Psoas muscle (tissue), 8 donors: ENCODE measurements around the gene CASQ1. TPM values are rescaled to one million over a fixed set of nuclear protein-coding genes. Genes with fewer than 3 reads are reported as not detected.
A peak's percentile ranks its signal among the peaks of the same experiment; 100 is the strongest.

Source experiments
- ATAC-seq, 4 donors: fragments of 200-7000 bp; cut with Tn5 transposase; one replicate each; pipeline ENCODE4 v1.9.1; 2020; ENCODE audit warnings: moderate library complexity in 3 of 4, mild to moderate bottlenecking in 2 of 4
- DNase-seq, 2 donors: peaks; one replicate each; pipeline ENCODE4 v3.0.0-alpha.2; 2020
- H3K27ac ChIP-seq: fragments of 200-600 bp; one replicate; pipeline ENCODE4 v1.8.0; 2022
- H3K27me3 ChIP-seq, 3 donors: fragments of 200-600 bp in 1 of 3; one replicate each; pipeline versions ENCODE4 v1.6.1 to v1.8.0; 2013 to 2022; ENCODE audit warnings: low read length in 2 of 3, mild to moderate bottlenecking in 2 of 3, moderate library complexity in 1 of 3; ENCODE audit not compliant: insufficient read depth in 3 of 3
- H3K36me3 ChIP-seq, 2 donors: fragments of 200-600 bp in 1 of 2; one replicate each; pipeline versions ENCODE4 v1.6.1 to v1.8.0; 2013 to 2022; ENCODE audit warnings: low read depth in 1 of 2, mild to moderate bottlenecking in 1 of 2, moderate library complexity in 1 of 2; ENCODE audit not compliant: insufficient read depth in 1 of 2
- H3K4me1 ChIP-seq: fragments of 200-600 bp; one replicate; pipeline ENCODE4 v1.8.0; 2022
- H3K4me3 ChIP-seq: fragments of 200-600 bp; one replicate; pipeline ENCODE4 v1.8.0; 2022; ENCODE audit warnings: mild to moderate bottlenecking
- H3K9me3 ChIP-seq: fragments of 200-600 bp; one replicate; pipeline ENCODE4 v1.8.0; 2022
- WGBS, 3 donors: extraction: QIAGEN DNeasy Blood & Tissue Kit; methylation state at CpG; one replicate each; pipeline versions ENCODE4 v1.1.6 to v1.1.7; 2013; 5-methylcytosine and 5-hydroxymethylcytosine counted together
- intact Hi-C, 2 donors: fragments of 100-400 bp; cut with DNase I; formaldehyde crosslinking; loops; one replicate each; pipeline versions ENCODE4 v1.11.0 to v1.14.2; 2022
- polyA plus RNA-seq, 3 donors: library from polyadenylated mRNA; stranded (reverse); fragments of 200-250 nt; gene quantifications; one replicate each; pipeline ENCODE4 v1.2.3, GENCODE V29; 2013
- total RNA-seq, 4 donors: library from RNA; stranded (reverse); fragmentation: NEBNext Ultra II Directional in 2 of 4; extraction: Animal tissue kit (Norgen Biotek cat#: 25700) in 2 of 4; gene quantifications; one replicate each; pipeline versions ENCODE4 v1.2.1 to v1.2.4, GENCODE V29; 2021 to 2023
- TF ChIP-seq, protein P1 (sequence below): fragments of 200-600 bp; IDR thresholded peaks from one replicate; pipeline ENCODE4 v1.8.0; 2022; ENCODE audit warnings: antibody characterized with exemption
- donor health status: healthy with polysubstance abuse.
- donor health status: DM: no; HTN: no; CAD: no; lungs with moderate emphysema.
- donor health status: Bipolar disorder and iron deficiency.
- donor health status: healthy.
- donor health status: DM: yes; HTN: yes; CAD: no.
- donor health status: DM: no; HTN: no; CAD: no.
- donor health status: DM: no; HTN: no; CAD: no.
- donor health status: DM: yes; HTN: yes; CAD: no.

The CASQ1 gene
- total and polyA plus RNA-seq, 7 donors: 171 to 903 (median 412) TPM

DNA sequence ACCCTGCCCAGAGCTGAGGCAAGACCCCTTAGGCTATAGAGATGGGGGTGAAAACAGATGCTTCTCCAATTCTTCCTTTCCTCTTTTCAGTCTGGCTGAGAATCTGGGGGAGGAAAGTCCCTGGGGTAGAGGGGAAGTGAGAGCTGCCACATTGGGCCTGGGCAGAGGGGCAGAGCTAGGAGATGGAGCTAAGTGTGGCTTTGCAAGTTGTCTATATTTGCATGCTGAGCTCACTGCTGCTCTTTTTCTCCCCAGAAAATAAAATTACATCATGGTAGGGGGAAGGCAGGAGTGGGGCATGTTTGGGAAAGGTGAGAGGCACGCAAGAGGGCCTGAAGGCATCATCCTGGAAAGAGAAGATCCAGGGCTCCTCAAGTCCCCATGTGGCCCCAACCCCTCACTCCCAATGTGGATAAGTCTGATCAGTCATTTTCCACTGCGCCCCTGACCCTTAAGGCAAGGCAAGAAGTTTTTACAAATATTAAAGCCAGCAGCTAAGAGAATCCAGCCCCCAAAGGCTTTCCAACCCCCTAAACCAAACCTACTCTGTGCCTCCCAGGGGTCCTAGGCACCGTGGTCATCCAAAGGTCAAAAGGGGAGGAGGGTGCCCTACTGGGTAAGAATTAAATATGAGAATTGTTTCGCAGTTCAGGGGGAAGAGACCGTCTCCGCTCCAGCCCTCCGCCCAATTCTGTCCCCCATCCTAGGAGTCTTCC lies 14.3 kb downstream of the CASQ1 start:
- TF ChIP-seq, protein P1, sequence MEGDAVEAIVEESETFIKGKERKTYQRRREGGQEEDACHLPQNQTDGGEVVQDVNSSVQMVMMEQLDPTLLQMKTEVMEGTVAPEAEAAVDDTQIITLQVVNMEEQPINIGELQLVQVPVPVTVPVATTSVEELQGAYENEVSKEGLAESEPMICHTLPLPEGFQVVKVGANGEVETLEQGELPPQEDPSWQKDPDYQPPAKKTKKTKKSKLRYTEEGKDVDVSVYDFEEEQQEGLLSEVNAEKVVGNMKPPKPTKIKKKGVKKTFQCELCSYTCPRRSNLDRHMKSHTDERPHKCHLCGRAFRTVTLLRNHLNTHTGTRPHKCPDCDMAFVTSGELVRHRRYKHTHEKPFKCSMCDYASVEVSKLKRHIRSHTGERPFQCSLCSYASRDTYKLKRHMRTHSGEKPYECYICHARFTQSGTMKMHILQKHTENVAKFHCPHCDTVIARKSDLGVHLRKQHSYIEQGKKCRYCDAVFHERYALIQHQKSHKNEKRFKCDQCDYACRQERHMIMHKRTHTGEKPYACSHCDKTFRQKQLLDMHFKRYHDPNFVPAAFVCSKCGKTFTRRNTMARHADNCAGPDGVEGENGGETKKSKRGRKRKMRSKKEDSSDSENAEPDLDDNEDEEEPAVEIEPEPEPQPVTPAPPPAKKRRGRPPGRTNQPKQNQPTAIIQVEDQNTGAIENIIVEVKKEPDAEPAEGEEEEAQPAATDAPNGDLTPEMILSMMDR: no peak
- Histone ChIP-seq H3K36me3 (peaks cover 0 to 52% of the 10 kb centered on the region in 2 donors), H3K4me3 (peak overlapping the region; percentile 95), H3K9me3 (no peaks in the 10 kb centered on the region), H3K4me1 (peaks cover 37% of the 10 kb centered on the region), H3K27ac (peak overlapping the region; percentile 92), H3K27me3 (no peaks in the 10 kb centered on the region)
- intact Hi-C loops: loop anchor here in 1 of 2 donors (5.0 kb wide), 1 partner anchor 107 kb away; the partner anchor contains the start of gene IGSF8
- WGBS, 3 donors: 17 to 32% (median 18%) methylated on average over 6 to 7 of the region's 7 CpGs
- peak; percentile 1 to 41 (median 6) for ATAC-seq
- DNase-seq: no peak

DNA sequence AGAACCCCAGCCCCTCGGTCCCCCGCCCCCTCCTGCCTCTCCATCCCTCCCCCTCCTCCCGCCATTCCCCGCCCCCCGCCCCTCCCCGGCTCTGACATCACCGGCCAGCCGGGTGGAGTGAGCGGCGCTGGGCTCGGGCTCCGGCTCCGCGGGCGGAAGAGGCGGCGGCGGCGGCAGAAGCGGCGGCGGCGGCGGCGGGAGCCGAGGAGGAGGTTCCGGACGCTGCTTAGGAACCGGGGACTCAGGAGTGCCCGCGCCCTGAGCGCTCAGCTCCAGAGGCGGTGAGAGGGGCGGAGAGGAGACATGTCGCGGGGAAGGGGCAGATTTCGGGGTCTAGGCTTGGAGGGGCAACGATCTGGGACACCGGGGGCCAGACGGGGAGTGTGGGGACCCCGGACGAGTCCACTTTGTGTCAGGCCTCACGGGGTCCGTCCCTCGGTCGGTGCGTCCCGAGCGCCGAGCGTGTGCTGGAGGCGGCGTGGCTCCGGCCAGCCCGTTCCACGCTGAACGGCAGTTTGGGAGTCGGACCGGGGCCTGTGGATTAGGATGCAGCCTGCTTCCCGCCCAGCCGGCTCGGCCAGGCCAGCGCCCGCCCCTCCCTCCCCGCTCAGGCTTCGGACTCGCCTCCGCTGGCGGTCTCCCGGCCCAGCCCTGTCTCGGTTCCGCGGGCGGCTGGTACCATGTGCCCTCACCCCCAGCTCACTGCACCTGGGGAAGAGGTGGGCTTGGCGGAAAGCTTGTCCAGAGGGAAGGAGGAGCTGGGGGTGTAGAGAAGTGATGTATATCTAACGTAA lies 15.1 kb downstream of the CASQ1 start, which contains the start of gene PEA15:
Gene PEA15 (plus strand): TSS at position 143 of the 794 bp plus-strand sequence. CDS start 6,161 bp downstream, outside the sequence.
- WGBS, 3 donors: 1 to 2% (median 2%) methylated on average over 47 to 76 of the region's 76 CpGs
- H3K36me3 ChIP-seq: peaks cover 0 to 44% of the 10 kb centered on the region in 2 donors
- ATAC-seq: peak; percentile 72 to 86 (median 81)
- no peaks in the 10 kb centered on the region for H3K27me3 ChIP-seq
- H3K9me3 ChIP-seq: no peaks in the 10 kb centered on the region
- H3K27ac ChIP-seq: peak within 1 kb of the TSS; percentile 92
- peak within 1 kb of the TSS; percentile 95 for H3K4me3 ChIP-seq
- intact Hi-C loops: loop anchor here in 1 of 2 donors (5.0 kb wide), 1 partner anchor 108 kb away; the partner anchor contains the start of gene IGSF8
- DNase-seq: peak; percentile 84
- TF ChIP-seq, protein P1: no peak
- H3K4me1 ChIP-seq: peaks cover 44% of the 10 kb centered on the region

DNA sequence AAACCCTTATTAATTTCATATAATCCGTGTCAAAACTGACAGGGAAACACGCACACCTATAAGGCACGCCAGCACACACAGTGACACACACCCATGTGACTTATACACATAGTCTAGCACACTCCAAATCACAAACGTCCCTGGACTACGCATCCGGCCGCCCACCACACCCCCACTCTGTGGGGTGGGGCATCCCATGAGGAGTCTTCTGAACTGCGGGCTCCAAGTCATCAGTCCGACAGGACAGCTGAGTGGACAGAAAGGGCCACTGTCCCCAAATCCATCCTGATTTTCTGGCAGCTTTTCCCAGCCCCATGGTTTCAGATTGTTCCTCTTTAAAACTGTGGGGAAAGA lies 15.6 kb downstream of the CASQ1 start:
- TF ChIP-seq, protein P1: no peak
- Histone ChIP-seq H3K27ac (peak overlapping the region; percentile 92), H3K4me3 (peak overlapping the region; percentile 95), H3K4me1 (peaks cover 48% of the 10 kb centered on the region), H3K36me3 (peaks cover 0 to 43% of the 10 kb centered on the region in 2 donors), H3K27me3 (no peaks in the 10 kb centered on the region), H3K9me3 (no peaks in the 10 kb centered on the region)
- intact Hi-C loops: loop anchor here in 1 of 2 donors (5.0 kb wide), 1 partner anchor 109 kb away; the partner anchor contains the start of gene IGSF8
- WGBS, 3 donors: 20 to 23% (median 21%) methylated on average over 9 of the region's 9 CpGs
- ATAC-seq (peak; percentile 22 to 52 (median 42)), DNase-seq (peak in 1 of 2 donors; percentile 53)

DNA sequence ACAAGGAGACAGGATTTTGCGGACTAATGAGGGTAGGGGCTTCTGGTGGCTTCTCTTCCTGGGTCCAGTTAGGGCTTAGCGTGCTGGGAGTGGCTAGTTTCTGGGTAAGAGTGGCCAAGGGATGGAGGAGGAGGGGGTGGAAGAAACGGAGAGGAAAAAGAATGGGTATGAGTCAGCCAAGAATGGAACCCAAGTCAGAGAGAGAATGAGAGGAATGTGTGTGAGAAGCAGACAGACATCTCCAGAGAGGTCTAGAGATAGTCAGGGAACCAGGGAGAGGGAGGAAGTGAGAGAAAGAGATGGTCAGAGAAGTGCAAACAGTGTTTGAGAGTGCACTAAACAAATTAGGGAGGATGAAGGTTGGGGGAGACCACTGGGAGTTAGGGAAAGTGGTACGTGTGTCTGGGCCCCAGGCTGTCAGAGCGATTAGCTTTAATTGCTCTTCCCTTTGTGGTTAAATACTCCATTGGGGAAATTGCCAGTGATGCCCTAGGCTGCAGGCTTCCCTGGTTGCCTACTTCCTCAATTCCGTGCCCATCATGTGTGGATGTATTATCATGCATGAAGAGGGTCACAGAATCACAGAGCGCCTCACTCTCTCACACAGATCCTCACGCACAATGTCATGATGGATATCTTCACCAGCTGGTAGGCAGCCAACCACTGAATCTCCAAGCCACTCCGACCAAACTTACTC lies 16.2 kb downstream of the CASQ1 start:
- Histone ChIP-seq H3K9me3 (no peaks in the 10 kb centered on the region), H3K36me3 (peaks cover 0 to 43% of the 10 kb centered on the region in 2 donors), H3K4me1 (peaks cover 48% of the 10 kb centered on the region), H3K27me3 (no peaks in the 10 kb centered on the region), H3K4me3 (peak overlapping the region; percentile 95), H3K27ac (peak overlapping the region; percentile 92)
- 54 to 70% (median 59%) methylated on average over 9 of the region's 9 CpGs for WGBS, 3 donors
- ATAC-seq (no peak), DNase-seq (no peak)
- intact Hi-C loops: loop anchor here in 1 of 2 donors (5.0 kb wide), 1 partner anchor 109 kb away; the partner anchor contains the start of gene IGSF8
- TF ChIP-seq, protein P1: no peak
